ENCODE measurements around the gene SYT12.

- TF ChIP-seq CTCF (IDR thresholded peaks at IDR 0.05) = no peak
- TF ChIP-seq POLR2A (IDR thresholded peaks at IDR 0.05) = no peak
Measured at GRCh38 chr11:67010296-67010905, 12.5 kb upstream of the SYT12 start.

All from body of pancreas (tissue), 4 donors.